Measurements from ENCODE around the gene SFT2D2. TPM values are rescaled to one million over a fixed set of nuclear protein-coding genes. Genes with fewer than 3 reads are reported as not detected.

Gene SFT2D2
- total RNA-seq, 1 donor from 2014 or later, result 35.1 TPM

GRCh38 chr1:168271636-168272035 is 45.8 kb downstream of the SFT2D2 start:
- Histone ChIP-seq H3K4me3 (no peak overlapping the region), H3K9me3 (no peaks in the 10 kb centered on the region), H3K27ac (no peak overlapping the region), H3K4me1 (no peaks in the 10 kb centered on the region), H3K36me3 (no peaks in the 10 kb centered on the region), H3K27me3 (no peaks in the 10 kb centered on the region)
- no peak for TF ChIP-seq POLR2A (IDR thresholded peaks at IDR 0.05)
- TF ChIP-seq CTCF (IDR thresholded peaks at IDR 0.05), result no peak
- intact Hi-C loops (cut with DNase I), result no loop called here
- no peak for DNase-seq (ENCODE audit: extremely low spot score in 2 of 2)

- Histone ChIP-seq H3K36me3 (no peaks in the 10 kb centered on the region), H3K4me3 (no peak overlapping the region), H3K9me3 (no peaks in the 10 kb centered on the region), H3K27me3 (no peaks in the 10 kb centered on the region), H3K4me1 (no peaks in the 10 kb centered on the region), H3K27ac (no peak overlapping the region)
- no peak for TF ChIP-seq POLR2A (IDR thresholded peaks at IDR 0.05)
- TF ChIP-seq POLR2AphosphoS5 (IDR thresholded peaks at IDR 0.05; ENCODE audit: insufficient read depth in 1 of 2, low read depth in 1 of 2), result no peak
- no peak for TF ChIP-seq CTCF (IDR thresholded peaks at IDR 0.05)
- no peak for DNase-seq (ENCODE audit: extremely low spot score in 2 of 2)
- intact Hi-C loops (cut with DNase I), result no loop called here
Measured at GRCh38 chr1:168273575-168273974, 47.8 kb downstream of the SFT2D2 start.

DNA sequence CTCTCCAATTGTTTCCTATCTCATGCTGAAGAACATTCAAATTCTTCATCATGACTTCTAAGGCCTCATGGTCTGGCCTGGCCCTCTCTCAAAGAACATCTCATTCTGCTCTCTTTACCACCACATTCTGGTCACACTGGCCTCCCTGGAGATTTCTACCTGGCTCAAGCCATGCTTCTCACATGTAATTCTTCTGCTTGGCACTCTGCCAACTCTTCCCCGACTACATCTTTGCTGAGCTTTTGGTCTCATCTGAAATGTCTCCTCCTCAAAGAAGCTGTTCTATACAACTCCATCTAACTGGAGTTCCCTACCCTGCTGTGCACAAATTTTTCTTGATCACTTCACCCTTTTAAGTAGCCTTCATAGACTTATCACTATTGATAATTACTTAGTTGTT is 53.4 kb downstream of the SFT2D2 start:
- intact Hi-C loops (cut with DNase I), result no loop called here
- no peak for DNase-seq (ENCODE audit: extremely low spot score in 2 of 2)
- H3K4me1 ChIP-seq, result no peaks in the 10 kb centered on the region
- H3K27ac ChIP-seq, result no peak overlapping the region
- H3K27me3 ChIP-seq, result no peaks in the 10 kb centered on the region
- no peak for TF ChIP-seq POLR2AphosphoS5 (IDR thresholded peaks at IDR 0.05; ENCODE audit: insufficient read depth in 1 of 2, low read depth in 1 of 2)
- TF ChIP-seq CTCF (IDR thresholded peaks at IDR 0.05), result no peak
- TF ChIP-seq POLR2A (IDR thresholded peaks at IDR 0.05), result no peak
- no peak overlapping the region for H3K4me3 ChIP-seq
- no peaks in the 10 kb centered on the region for H3K36me3 ChIP-seq
- no peaks in the 10 kb centered on the region for H3K9me3 ChIP-seq

- no peaks in the 10 kb centered on the region for H3K36me3 ChIP-seq
- H3K27me3 ChIP-seq, result no peaks in the 10 kb centered on the region
- intact Hi-C loops (cut with DNase I), result loop anchor here (2.0 kb wide), 1 partner anchor 898 kb away; no protein-coding TSS in a partner anchor
- H3K4me3 ChIP-seq, result no peak within 1 kb of the TSS
- TF ChIP-seq CTCF (IDR thresholded peaks at IDR 0.05) (no peak), POLR2A (IDR thresholded peaks at IDR 0.05) (no peak), POLR2AphosphoS5 (IDR thresholded peaks at IDR 0.05; ENCODE audit: insufficient read depth in 1 of 2, low read depth in 1 of 2) (no peak)
- DNase-seq (ENCODE audit: extremely low spot score in 2 of 2), result no peak
- H3K27ac ChIP-seq, result no peak within 1 kb of the TSS
- H3K4me1 ChIP-seq, result peaks cover 5% of the 10 kb centered on the region
- H3K9me3 ChIP-seq, result no peaks in the 10 kb centered on the region
Measured at GRCh38 chr1:168280296-168280927, 54.6 kb downstream of the SFT2D2 start, which contains the start of gene TBX19. Gene TBX19, plus strand, starts transcription at chr1:168280877. Its CDS starts 214 bp downstream, at chr1:168281091.

DNA sequence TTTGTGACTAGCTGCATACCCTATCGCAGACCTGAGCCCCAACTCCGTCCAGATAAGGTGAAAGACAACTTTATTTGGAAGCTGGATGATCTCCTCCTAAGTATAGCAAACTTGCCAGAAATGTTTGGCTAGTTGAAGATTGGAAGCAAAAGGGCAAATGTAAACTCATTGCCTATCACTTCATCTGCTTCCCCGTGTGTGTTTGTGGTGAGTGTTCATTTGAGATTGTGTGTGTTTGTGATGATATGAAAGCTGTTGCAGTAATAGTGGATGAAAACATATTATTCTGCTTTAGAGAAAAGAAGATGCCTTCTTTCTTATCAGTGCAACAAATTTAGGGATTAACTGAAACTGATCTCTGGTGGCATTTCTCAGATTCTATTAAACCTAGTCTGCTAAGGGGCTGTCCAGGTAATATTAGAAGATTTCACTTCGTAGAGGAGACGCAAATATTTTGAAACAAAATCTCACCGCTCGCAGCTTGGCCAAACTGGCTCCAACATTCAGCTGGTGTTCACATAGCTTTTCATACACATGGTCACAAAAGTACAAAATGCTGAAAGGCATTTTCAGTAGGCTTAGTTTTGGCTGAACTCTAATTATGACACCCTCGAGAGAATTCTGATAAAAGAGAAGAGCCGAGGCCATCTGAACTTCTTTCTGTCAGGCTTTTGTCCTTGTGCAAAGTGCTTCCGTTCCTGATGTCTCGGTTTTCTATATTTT is 56.0 kb downstream of the SFT2D2 start:
- H3K27me3 ChIP-seq, result no peaks in the 10 kb centered on the region
- DNase-seq (ENCODE audit: extremely low spot score in 2 of 2), result no peak
- intact Hi-C loops (cut with DNase I), result loop anchor here (2.0 kb wide), 1 partner anchor 897 kb away; no protein-coding TSS in a partner anchor
- H3K27ac ChIP-seq, result no peak overlapping the region
- H3K36me3 ChIP-seq, result no peaks in the 10 kb centered on the region
- H3K9me3 ChIP-seq, result no peaks in the 10 kb centered on the region
- no peak overlapping the region for H3K4me3 ChIP-seq
- H3K4me1 ChIP-seq, result peaks cover 11% of the 10 kb centered on the region
- no peak for TF ChIP-seq POLR2AphosphoS5 (IDR thresholded peaks at IDR 0.05; ENCODE audit: insufficient read depth in 1 of 2, low read depth in 1 of 2)
- no peak for TF ChIP-seq POLR2A (IDR thresholded peaks at IDR 0.05)
- no peak for TF ChIP-seq CTCF (IDR thresholded peaks at IDR 0.05)

All from vagina (tissue), 2 donors.